ENCODE results near the gene ANGPTL7.

Gene ANGPTL7

DNA sequence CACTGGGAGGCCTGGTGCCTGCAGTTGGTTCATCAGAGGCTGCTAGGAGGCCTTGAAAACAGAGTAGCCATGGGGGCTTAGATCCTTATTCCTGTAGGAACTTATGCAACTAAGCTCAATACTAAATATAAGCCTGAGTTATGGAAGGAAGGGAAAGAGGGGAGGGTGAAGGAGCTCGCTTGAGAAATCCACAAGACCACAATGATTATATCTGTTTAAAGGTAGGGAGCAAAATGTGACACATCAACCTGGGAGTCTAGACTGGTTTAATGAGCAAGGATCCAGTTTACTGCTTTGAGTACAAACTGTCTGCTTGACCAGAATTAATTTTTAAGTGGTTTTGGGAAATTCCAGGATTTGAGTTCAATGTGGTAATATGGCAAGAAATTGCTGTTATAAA, 20.4 kb upstream of the ANGPTL7 start:
- in situ Hi-C loops (cut with HindIII; ENCODE audit: low sequenced_read_pairs): no loop called here

DNA sequence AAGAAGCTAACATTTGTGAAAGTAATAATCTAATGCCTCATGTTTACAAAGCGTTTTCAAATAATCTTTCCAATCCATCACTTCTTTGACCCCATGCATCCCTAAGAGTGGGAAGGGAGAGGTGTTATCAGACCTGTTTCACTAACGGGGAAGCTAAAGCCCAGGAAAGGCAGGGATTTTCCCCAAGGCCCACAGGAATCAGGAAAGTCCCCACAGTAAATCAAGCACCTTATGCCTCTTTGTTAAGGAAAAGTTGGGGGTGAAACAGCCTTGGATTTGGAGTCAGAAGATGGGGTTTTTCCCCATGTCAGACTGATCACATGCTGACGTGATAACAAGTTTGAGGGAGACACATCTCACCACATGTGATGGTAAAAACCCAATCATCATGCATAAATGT, 20.0 kb upstream of the ANGPTL7 start:
- in situ Hi-C loops (cut with HindIII; ENCODE audit: low sequenced_read_pairs): no loop called here

DNA sequence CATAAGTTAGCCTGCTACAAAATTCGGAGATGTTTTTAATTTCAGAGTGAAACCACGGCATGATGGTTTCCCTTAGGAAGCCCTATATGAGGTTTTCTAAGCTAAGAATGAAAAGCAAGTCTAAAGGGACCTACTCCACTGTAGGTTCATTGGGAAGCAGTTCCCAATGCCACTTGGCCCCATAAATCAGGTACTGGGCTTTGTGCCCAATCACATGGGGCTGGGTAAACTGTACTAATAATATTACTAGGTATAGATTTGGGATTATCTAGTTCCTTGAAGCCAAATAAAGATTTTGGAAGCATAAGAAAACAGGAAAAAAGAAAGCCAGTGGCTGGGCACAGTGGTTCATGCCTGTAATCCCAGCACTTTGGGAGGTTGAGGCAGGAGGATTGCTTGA, 19.1 kb upstream of the ANGPTL7 start:
- in situ Hi-C loops (cut with HindIII; ENCODE audit: low sequenced_read_pairs): no loop called here

DNA sequence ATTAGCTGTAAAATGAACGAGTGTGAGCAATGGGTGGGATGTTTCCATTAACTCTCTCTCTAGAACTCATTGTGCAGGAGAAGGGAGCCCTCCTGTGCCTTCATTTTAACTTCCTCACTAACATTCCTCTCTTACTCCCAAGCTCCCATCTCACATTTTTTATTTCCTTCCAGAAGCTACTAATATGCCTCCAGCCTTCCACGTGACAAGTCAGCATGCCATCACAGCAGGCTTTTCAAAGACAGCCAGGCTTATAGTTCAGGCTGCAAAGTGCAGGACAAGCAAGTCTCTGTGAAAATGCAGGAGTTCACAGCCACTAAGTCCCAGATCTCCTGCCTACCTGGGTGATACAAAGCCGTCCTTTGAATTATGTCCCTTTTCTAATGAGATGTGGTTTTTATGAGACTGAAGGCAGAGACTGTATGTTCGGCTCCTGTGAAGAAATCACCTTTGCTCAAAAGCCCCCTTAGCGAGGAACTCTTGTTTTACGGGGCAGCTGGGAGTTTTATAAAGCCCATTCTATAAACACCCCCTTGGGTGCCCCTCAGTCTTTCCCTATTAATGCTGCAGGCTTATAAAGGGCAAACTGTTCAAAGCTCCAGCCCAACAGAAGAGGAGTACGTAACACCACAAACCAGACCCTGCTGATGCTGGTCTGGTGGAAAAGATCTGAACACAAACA, 14.8 kb upstream of the ANGPTL7 start:
- in situ Hi-C loops (cut with HindIII; ENCODE audit: low sequenced_read_pairs): no loop called here

DNA sequence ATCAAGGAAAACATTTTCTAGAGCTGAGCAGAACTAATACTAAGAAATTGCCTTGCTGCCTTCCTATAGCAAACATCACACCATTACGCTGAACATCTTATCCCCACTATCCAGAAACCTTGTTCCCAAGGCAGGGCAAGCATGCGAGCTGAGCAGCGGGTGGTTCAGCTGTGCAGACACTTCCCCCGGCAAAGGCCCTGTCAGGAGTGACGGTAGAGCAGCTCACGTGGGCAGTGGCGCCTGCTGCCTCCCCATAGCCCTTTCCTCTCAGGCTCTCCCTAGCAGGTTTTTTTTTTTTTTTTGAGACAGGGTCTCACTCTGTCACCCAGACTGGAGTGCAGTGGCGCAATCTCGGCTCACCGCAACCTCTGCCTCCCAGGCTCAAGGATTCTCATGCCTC, 13.7 kb upstream of the ANGPTL7 start:
- in situ Hi-C loops (cut with HindIII; ENCODE audit: low sequenced_read_pairs): no loop called here

DNA sequence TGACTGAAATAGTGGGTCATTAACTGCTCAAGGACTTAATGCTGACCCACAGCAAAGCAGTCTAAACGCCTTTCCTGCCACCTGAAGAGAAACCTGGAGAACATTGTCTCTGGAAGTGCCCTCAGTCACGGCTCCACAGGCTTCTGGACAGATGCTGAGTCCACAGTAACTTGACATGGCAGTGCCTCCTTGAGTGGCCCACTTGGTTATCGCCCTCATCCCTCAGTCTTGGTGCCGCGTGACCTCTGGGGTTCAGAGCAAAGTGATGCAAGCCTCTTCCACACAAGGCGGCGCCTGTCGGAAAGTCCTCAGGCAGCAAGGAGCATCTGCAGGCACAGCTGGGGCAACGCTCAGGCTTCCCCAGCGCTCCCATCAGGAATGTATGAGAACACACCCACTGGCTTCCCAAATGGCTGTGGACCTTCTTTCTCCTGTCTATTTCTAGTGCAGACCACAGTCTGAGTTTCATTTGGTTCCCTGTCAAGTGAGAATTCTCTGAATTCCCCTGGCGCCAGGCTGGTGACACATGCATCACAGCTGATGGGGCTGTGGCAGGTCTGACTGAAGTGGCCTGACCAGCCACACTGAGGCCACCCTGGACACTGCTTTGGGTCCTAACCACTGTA, 13.0 kb upstream of the ANGPTL7 start:
- in situ Hi-C loops (cut with HindIII; ENCODE audit: low sequenced_read_pairs): no loop called here

DNA sequence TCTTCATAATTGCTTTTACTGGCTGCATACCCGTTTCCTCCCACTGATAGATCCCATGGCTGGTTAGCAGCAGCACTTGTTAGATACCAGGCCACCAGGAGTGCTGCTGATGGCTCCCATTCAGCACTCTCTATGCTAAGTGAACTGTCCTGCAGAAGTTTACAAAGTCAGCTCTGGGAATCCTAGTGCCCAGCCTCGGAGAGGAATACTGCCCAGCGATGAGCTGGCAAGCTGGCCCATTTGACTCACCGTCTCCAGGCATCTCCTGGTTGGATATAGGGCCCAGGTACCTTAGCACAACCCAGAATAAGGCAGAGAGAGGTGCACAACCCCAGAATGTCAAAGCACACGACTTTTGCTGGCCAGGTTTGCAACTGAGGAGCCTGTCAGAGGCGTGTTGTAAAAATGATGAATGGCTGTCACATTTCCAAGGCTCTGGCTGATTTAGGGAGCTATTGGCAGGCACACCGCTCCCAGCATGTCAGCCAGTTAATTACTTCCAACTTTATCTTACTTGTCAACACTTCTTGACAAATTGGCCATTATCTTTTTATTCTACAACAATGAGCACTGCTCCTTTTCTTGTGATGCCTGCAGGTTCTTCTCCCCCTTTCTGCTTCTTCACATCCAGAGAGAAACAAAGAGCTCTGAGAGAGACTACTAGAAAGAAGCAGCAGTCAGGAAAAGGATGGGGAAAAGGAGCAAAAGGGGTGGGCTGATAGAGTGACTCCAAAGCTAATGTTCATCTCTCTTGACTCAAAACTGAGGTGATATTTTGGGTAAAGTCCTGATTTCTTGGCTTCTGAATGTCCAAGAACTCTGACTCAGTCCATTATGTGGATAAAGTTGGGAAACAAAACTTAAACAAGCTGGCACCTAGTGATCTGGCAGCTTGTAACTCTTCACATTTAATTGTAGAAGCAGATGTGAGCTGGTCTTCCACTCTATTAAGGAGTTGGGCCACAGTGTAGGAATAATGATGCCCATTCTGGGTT, 10.8 kb upstream of the ANGPTL7 start:
- in situ Hi-C loops (cut with HindIII; ENCODE audit: low sequenced_read_pairs): no loop called here

DNA sequence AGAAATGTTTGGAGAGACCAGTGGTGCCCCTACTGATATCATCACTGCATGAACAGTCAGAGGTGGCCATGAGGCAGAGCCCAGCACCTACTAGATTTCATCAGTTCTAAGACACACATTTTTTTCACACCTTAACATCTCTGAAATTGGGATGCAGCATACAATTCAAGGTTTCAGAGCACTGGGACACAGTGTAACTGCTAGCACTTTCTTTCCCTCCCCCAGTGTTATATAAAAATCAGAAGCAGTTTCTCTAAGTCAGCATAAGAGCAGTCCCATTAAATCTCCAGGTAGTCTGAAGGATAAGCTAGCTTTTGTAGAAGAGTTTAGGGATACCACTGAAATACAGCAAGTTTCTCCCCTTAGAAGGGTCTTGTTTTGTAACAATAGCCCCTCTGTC, 10.0 kb upstream of the ANGPTL7 start:
- in situ Hi-C loops (cut with HindIII; ENCODE audit: low sequenced_read_pairs): no loop called here

GRCh38 chr1:11179749-11180148, 9.4 kb upstream of the ANGPTL7 start:
- in situ Hi-C loops (cut with HindIII; ENCODE audit: low sequenced_read_pairs): loop anchor here (10.0 kb wide), 1 partner anchor 85 kb away; the partner anchor contains the start of gene MTOR

DNA sequence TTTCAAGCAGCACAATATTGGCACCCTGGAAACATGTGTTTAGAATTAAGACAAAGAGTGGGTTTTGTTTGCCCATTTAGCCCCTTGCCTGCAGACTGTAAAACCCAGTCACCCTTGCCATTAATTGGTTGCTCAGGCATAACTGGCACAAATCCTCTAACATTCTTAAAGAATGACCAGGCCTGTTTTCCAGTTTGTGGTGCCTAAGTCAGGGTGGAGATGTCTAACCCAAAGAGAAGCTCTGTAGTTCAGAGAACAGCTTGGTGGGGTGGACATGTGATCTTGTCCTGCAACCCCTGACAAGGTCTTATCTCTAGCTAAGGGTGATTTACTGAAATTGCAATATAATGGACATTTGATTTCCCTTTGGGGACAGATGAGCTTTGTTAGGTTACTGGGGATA, 8.8 kb upstream of the ANGPTL7 start:
- in situ Hi-C loops (cut with HindIII; ENCODE audit: low sequenced_read_pairs): loop anchor here (10.0 kb wide), 1 partner anchor 84 kb away; the partner anchor contains the start of gene MTOR

DNA sequence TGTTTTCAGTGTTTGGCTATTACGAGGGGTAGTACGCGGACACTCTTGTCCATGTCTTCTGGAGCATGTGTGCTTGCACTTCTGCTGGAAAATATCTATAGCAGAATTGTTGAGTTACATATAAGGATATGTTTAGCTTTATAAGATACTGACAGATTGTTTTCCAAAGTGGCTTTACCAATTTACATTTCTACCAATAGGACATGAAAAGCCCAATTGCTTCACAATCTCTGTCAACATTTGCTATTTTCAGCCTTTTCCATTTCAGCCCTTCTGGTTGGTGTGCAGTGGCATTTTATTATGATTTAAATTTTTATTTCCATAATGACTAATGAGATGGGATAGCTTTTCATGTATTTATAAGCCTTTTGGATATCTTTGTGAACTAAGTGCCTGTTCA, 6.3 kb upstream of the ANGPTL7 start:
- in situ Hi-C loops (cut with HindIII; ENCODE audit: low sequenced_read_pairs): loop anchor here (10.0 kb wide), 1 partner anchor 82 kb away; the partner anchor contains the start of gene MTOR

- in situ Hi-C loops (cut with HindIII; ENCODE audit: low sequenced_read_pairs): loop anchor here (10.0 kb wide), 1 partner anchor 80 kb away; the partner anchor contains the start of gene MTOR
Observed at GRCh38 chr1:11184973-11185372, 4.2 kb upstream of the ANGPTL7 start.

DNA sequence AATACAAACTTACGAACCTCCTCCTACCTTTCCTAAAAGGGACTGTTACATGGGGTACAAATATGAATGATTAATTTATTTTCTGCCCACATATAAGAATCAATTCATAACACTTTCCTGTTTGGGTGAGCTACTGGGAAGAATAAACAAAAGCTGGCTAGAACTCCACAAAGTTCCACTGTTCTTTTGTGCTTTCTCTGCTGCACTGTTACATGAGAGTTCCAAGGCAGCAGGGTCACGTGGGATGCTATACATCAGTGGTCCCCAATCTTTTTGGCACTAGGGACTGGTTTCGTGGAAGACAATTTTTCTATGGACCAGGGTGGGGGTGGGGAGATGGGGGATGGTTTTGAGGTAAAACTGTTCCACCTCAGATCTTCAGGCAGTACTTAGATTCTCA, 2.2 kb upstream of the ANGPTL7 start:
- in situ Hi-C loops (cut with HindIII; ENCODE audit: low sequenced_read_pairs): loop anchor here (10.0 kb wide), 1 partner anchor 78 kb away; the partner anchor contains the start of gene MTOR

GRCh38 chr1:11187494-11187893, 1.7 kb upstream of the ANGPTL7 start:
- in situ Hi-C loops (cut with HindIII; ENCODE audit: low sequenced_read_pairs): loop anchor here (10.0 kb wide), 1 partner anchor 77 kb away; the partner anchor contains the start of gene MTOR

DNA sequence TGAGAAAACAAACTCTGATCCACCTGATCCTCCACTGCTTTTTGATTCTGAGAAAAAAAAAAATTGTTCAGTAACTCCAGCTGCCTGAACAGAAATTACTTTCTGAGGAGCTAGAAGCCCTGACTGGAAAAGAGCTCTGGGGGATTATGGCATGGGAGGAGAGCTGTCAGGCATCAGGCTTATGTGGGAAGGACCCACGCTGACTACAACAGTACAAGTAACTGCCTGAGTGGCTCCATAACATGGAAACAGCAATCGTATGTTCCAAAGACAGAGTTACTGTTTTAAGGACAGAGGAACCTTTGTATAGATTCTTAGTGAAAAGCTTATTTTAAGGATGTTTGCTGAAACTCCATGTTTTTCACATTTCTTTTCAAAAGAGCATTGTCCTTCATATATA, 1.2 kb upstream of the ANGPTL7 start:
- in situ Hi-C loops (cut with HindIII; ENCODE audit: low sequenced_read_pairs): loop anchor here (10.0 kb wide), 1 partner anchor 77 kb away; the partner anchor contains the start of gene MTOR

GRCh38 chr1:11188381-11188780, 774 bp upstream of the ANGPTL7 start:
- in situ Hi-C loops (cut with HindIII; ENCODE audit: low sequenced_read_pairs): loop anchor here (10.0 kb wide), 1 partner anchor 76 kb away; the partner anchor contains the start of gene MTOR

DNA sequence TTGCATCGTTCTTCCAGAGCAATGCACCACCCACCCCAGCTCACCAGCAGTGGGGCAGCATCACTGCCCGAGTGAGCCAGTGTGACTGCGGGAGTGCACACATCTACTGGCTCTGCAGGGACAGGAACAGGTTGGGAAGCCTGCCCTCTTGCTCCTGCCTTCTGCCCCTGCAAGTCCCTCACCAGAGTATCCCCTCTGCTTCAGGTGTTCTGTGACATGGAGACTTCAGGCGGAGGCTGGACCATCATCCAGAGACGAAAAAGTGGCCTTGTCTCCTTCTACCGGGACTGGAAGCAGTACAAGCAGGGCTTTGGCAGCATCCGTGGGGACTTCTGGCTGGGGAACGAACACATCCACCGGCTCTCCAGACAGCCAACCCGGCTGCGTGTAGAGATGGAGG, 4.2 kb downstream of the ANGPTL7 start:
- in situ Hi-C loops (cut with HindIII; ENCODE audit: low sequenced_read_pairs): no loop called here

DNA sequence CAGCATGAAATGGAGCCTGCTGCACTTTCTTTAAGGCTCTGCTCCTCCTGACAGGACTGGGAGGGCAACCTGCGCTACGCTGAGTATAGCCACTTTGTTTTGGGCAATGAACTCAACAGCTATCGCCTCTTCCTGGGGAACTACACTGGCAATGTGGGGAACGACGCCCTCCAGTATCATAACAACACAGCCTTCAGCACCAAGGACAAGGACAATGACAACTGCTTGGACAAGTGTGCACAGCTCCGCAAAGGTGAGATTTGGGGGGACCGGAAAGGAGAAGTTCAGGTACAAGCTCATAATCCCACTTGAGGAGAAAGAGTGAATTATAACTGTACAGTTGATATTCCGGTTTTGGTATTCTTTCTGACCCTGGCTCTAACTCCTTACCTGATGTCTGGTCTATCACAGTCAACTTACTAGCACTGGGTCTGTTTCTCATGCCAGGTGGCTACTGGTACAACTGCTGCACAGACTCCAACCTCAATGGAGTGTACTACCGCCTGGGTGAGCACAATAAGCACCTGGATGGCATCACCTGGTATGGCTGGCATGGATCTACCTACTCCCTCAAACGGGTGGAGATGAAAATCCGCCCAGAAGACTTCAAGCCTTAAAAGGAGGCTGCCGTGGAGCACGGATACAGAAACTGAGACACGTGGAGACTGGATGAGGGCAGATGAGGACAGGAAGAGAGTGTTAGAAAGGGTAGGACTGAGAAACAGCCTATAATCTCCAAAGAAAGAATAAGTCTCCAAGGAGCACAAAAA, 5.4 kb downstream of the ANGPTL7 start:
- in situ Hi-C loops (cut with HindIII; ENCODE audit: low sequenced_read_pairs): no loop called here

DNA sequence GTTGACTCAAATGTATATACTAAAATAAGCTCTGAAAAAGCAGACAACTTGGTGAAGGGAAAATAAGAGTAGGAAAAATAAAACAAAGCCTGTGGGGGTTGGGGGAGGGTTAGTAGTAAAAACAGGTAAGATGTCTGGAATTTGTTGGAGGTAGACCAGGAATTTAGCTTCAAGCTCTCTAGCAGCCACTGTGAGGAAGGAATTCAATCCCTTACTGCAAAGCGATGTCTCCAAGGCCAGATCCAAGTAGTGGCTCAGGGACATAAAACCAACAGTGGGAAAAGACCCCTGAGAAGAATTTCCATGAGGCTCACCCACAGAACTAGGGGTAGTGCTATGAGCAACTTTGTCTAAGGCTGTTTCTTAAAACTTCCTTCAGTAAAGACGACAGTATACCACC, 7.8 kb downstream of the ANGPTL7 start:
- in situ Hi-C loops (cut with HindIII; ENCODE audit: low sequenced_read_pairs): no loop called here

- in situ Hi-C loops (cut with HindIII; ENCODE audit: low sequenced_read_pairs): no loop called here
Observed at GRCh38 chr1:11197359-11197758, 8.2 kb downstream of the ANGPTL7 start.

All from endothelial cell of hepatic sinusoid (primary cell).